GM03348 (cell line): Measurements from ENCODE around the gene AIG1.
"Not testable (repeated sequence)": the region's sequence is repeated elsewhere in the genome, so short reads cannot be mapped to it uniquely, and the experiment has no call there.

ENCODE experiments used
- DNase-seq: peaks from one replicate; pipeline ENCODE4 v3.0.0; 2012; ENCODE audit warnings: low spot score

Gene AIG1

GRCh38 chr6:143270026-143270425, 209.3 kb downstream of the AIG1 start:
- DNase-seq, result peak; percentile 33

DNA sequence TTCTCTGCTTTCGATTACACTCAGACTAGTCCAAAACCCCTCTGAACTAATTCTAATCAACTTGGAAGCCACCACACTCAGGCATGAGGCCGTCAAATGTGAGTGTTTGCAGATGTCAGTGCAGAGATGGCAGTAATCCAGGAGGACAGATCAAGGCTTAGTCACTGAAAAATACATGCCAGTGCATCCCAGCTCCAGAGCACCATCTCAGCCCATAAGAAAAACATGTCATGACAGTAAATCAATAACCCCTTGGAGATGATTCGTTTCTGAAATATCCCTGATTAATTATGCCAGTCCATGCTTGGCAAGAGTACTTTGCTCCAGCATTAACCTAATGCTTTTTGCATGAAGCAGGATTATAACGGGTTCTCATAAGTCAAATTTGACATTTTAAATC, 210.3 kb downstream of the AIG1 start:
- peak; percentile 73 for DNase-seq

GRCh38 chr6:143276436-143276835, 215.7 kb downstream of the AIG1 start:
- no peak for DNase-seq

DNA sequence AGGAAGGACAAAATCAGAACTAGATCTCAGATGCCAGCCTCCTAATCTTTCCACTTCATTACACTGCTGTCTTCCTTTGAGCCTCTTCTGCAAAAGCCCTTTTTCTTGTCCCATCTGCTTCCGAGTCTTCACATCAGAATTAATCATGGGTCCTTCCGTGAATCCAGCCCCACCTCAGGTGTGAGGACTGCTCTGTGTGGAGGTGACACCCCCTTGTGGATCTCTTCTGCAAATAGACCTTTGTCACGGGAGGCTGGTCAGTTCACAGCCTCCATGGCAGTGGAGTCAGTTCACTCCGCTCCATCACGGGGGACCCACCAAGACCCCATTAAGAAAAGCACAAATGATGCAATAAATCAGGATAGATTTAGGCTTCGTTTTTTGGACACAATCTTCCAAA, 218.7 kb downstream of the AIG1 start:
- DNase-seq, result peak; percentile 28

GRCh38 chr6:143283887-143284645, 223.4 kb downstream of the AIG1 start:
- peak; percentile 70 for DNase-seq

DNA sequence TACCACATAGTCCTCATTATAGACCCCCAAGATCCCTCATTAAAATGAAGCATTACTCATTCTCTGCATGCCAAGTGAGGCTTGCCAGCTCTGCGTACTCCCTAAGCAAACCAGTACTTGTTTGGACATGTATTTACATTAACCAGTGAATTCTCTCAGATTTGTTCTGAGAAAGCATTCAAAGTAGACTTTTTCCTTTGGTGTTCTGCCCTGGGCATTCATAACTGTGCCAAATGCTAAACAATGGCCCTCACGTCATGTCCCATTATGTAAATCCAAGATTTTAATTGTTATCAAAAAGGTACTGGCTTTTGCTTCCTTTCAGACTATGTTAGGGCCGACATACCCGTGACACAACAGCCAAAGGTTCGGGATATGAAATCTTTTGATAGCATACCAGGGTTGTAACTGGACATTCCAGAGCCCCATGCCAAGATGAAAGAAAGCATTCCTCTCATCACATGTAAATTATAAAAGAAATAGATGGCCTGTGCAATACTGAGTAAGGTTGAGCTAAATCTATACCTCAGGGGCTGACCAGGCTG, 225.6 kb downstream of the AIG1 start:
- DNase-seq, result peak; percentile 27

- DNase-seq, result no peak
Observed at GRCh38 chr6:143288923-143289322, 228.2 kb downstream of the AIG1 start.

GRCh38 chr6:143290206-143290605, 229.5 kb downstream of the AIG1 start:
- DNase-seq, result no peak

GRCh38 chr6:143293523-143293922, 232.8 kb downstream of the AIG1 start:
- DNase-seq, result no peak

DNA sequence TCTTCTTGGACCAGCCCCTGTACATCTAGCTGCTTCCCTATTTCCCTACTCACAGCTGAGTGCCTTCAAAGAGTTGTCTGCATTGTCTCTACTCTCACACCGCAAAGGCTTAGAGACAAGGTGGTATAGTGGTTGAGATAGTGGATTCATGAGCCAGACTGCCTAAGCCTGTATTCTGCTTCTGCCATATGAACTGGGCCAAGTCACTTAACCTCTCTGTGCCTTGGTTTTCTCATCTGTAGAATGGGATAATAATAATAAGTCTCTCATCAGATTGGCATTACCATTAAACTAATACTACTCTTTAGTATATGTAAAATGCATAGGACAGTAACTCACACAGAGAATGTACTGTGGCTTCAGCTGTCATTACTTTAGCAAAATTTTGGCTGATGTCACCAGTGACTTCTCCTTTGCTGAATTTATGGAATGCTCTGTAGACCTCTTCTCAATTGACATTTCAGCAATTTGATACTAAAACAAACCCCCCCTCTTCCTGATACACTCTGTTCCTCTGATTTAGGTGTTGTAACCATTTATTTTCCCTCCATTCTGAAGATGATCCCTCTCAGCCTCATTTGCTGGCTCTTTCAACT, 233.7 kb downstream of the AIG1 start:
- no peak for DNase-seq

GRCh38 chr6:143295932-143296331, 235.2 kb downstream of the AIG1 start:
- no peak for DNase-seq

- no peak for DNase-seq
Observed at GRCh38 chr6:143298071-143298470, 237.4 kb downstream of the AIG1 start.

DNA sequence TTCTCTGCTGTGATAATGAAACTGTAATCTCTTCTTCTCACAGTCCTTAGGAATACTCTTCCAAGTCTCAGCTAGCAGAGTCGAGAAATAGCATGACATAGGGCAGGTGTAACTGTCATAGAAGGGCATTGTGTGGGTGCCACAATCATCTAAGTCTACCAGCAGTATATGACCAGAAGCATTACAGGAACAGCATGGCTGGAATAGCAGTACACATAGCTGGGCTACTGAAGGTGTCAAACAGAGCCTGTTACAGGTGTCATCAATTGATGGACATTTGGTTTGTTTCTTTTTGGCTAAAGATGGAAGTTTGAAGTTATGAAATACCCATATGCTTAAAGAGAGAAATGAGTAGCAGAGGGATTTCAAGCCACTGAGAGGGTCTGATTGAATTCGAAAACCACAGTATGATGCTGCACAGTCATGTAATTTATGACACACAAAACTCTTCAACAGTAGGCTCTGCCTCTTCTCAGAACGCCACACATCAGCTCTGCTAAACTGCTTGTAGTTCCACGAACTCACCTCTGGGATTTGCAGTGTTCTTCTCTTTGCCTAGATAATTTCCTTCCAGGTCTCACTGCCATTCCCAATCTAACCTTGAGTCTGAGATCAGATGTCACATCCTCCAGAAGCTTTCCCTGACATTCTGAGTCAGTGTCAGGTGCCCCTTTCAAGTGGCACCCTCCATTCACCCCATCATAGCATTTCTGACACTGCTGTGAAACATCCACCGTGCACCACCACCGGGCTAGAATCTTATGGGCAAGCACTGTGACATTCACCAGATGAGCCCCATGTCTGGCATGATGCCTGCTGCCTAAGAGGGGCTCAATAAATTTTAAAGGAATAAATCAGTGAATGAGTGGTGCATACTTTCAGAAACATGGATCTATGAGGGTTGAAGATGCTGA, 238.8 kb downstream of the AIG1 start:
- DNase-seq, result no peak

DNA sequence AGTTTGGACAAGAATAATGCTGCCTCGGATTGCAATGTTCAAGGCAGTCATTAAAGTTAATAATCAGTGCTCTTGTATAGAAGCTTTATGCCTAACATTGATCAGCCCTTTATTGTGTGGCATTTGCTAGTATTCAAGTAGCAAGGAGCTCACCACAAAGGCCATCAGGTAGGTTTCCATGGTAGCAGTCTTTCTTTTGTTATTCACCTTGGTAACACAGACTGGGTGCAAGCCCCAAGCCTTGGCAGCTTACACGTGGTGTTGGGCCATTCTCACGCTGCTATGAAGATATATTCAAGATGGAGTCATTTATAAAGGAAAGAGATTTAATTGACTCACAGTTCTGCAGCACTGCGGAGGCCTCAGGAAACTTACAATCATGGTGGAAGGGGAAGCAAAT, 240.5 kb downstream of the AIG1 start:
- DNase-seq, result no peak

DNA sequence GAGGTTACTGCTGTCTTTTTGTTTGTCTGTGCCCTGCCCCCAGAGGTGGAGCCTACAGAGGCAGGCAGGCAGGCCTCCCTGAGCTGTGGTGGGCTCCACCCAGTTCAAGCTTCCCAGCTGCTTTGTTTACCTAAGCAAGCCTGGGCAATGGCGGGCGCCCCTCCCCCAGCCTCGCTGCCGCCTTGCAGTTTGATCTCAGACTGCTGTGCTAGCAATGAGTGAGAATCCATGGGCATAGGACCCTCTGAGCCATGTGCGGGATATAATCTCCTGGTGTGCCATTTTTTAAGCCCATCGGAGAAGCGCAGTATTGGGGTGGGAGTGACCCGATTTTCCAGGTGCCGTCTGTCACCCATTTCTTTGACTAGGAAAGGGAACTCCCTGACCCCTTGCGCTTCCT, 247.1 kb downstream of the AIG1 start:
- not testable (repeated sequence) for DNase-seq

- DNase-seq, result no peak
Observed at GRCh38 chr6:143313163-143313562, 252.5 kb downstream of the AIG1 start.

DNA sequence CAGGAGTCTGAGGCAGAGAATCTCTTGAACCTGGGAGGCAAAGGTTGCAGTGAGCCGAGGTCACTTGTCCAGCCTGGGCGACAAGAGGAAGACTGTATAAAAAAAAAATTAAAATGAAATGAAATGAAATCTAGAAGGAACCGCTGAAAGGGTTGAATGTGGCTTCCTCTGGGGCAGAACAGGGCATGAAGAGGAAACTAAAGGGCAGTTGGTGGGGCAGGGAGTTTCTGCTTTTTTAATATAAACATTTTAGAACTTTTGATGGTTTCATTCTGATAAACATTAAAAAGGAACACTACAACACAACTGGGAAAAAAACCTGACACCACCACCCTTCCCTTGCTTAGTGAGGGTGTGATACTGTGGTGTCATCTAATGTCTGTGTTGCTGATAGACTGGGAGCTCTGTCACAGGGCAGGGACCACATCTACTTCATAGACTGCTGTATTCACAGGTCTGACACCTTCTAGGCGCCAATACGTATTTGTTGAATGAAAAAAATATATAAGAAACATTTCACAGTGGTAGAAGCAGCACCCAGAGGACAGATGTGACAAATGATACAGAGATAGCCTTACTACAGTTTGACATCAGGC, 260.9 kb downstream of the AIG1 start:
- DNase-seq, result no peak

DNA sequence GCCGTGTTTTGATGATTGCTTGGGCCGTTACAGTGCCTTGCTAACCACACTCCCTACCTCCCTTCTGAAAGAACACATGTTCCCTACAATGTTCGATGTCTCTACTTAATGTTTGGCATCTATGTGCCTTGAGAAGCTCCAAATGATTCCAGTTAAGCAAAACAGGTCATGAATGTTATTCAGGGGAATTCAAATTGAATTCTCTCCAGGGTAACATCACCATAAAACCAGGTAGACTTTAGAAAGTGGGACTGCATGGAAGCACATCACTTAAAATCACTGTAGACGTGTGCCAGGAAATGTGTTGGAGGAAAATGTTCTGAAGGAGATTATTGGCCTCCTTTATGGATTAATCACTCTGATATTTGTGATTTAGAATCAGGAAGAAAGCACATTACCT, 261.7 kb downstream of the AIG1 start:
- no peak for DNase-seq

DNA sequence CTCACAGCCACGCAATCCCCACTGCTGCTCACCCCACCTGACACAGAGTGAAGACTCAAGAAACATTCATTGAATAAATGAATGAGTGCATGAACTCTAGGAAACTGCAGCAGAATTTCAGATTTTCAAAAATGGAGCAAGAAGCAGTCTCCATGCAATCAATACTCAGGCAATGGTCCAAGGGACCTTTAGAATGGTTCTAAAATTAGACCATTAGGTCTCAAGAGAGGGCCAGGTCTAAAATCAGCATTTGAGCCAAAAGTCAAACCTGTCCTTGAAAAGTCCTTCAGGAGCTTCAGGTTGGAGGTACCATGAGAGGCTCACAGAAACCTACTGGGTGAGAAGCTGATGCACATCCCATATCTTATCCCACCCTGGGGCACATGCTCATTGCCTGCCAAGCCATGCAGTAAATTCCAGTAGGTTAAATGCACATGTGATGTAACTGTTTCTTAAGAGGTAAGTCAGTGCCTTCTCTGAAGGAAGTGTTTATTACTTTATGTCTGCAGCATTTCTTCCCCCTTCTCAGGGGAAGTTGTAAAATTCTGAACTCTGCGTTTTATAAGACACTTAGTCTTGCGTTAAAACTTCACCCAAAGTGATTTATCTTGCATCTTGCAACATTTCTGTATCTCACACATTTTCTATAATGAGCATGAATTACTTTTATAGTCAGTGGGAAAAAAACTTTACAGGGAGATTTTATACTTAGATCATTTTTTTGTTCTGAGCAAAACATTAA, 263.2 kb downstream of the AIG1 start:
- DNase-seq, result no peak

DNA sequence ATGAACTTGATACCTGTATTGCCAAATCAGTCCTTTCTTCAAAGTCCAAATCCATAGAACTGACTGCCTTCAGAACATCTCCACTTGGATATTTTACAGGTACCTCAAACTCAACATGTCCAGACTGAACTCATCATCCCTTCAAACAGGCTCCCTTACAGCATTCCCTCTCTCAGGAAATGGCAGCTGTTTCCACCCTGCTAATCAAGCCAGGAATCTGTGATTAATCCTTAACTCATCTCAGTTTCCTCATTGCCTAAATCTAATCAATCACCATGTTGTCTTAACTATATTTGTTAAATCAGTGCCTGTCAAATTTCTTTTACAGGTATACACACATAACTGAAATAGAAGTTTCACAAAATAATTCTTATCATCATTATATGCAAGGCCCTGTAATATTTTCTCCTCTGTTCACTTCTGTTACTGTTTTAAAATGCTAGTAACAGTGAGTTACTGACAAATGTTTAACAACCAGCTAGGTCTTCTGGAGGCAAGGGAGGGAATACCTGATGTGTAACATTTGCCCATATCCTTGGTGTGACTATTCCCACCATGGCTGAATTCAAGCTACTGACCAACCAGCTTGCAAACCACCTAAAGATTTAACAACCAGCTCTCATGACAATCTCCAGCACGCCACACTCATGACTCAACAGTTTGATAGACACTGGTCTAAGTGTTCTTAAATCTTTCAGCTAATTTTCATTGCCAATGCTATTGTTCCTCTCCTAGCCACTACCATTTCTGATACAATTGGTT, 264.9 kb downstream of the AIG1 start:
- DNase-seq, result peak; percentile 36

DNA sequence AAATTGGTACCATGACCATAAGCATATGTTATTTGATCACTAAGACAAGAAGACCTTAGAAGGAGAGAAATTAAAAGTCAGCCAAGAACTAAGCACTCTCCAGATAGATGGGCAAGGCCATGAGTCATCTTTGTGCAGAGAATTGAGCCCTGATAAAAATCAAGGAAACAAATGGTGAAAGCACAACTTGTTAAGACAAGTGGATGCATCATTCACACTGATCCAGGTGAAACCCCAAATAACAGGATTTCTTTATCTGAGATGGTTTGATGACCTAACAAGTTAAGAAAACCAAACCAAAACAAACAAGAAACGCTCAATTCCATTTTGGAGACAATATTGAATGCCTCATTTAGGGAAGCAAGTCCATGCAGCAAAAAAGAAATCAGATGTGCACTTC, 268.2 kb downstream of the AIG1 start:
- no peak for DNase-seq
